MCF 10A (cell line): ENCODE data around the gene RSPH9. TPM values are rescaled to one million over a fixed set of nuclear protein-coding genes. Genes with fewer than 3 reads are reported as not detected.

Experiments used
- BruUV-seq: library from RNA; stranded (reverse); fragments of 400-500 nt; replicated peaks from 2 replicates; lab custom pipeline; 2021; lab: Mats Ljungman, UMichigan
- CTCF ChIA-PET: fragments of 300-600 bp; sonication (Branson Sonifier 250); formaldehyde crosslinking; extraction: SDS; loops from one replicate; lab custom pipeline; 2021; ENCODE audit warnings: antibody characterized with exemption, inconsistent platforms; lab: Yijun Ruan, JAX
- POLR2A ChIA-PET: fragments of 300-600, 350-650 bp; sonication (Branson Sonifier 250); formaldehyde crosslinking; extraction: SDS; loops from one replicate; lab custom pipeline; 2020; ENCODE audit warnings: antibody characterized with exemption, inconsistent platforms; lab: Yijun Ruan, JAX
- DNase-seq: peaks from one replicate; pipeline ENCODE4 v3.0.0-alpha.2; 2018; ENCODE audit not compliant: unreplicated experiment
- H3K27ac Mint-ChIP-seq: one replicate; pipeline ENCODE4 v1.8.0; 2022; ENCODE audit warnings: mild to moderate bottlenecking, low read depth, mixed read lengths; ENCODE audit not compliant: unreplicated experiment
- H3K27me3 Mint-ChIP-seq: one replicate; pipeline ENCODE4 v1.8.0; 2022; ENCODE audit warnings: mixed read lengths; ENCODE audit not compliant: insufficient read depth, unreplicated experiment
- H3K36me3 Mint-ChIP-seq: one replicate; pipeline ENCODE4 v1.8.0; 2022; ENCODE audit warnings: mild to moderate bottlenecking, moderate library complexity, mixed read lengths; ENCODE audit not compliant: insufficient read depth, unreplicated experiment
- H3K4me1 Mint-ChIP-seq: one replicate; pipeline ENCODE4 v1.8.0; 2022; ENCODE audit warnings: mixed read lengths; ENCODE audit not compliant: insufficient read depth, unreplicated experiment
- H3K4me3 Mint-ChIP-seq: one replicate; pipeline ENCODE4 v1.8.0; 2022; ENCODE audit warnings: mild to moderate bottlenecking, moderate library complexity, mixed read lengths; ENCODE audit not compliant: unreplicated experiment
- H3K9me3 Mint-ChIP-seq: one replicate; pipeline ENCODE4 v1.8.0; 2022; ENCODE audit warnings: mixed read lengths; ENCODE audit not compliant: unreplicated experiment
- intact Hi-C: fragments of 100-400 bp; cut with micrococcal nuclease; formaldehyde crosslinking; loops from 2 replicates; pipeline ENCODE4 v1.14.1; 2022
- total RNA-seq: library from RNA; stranded (reverse); gene quantifications from 2 replicates; pipeline ENCODE4 v1.2.3, GENCODE V29; 2022
- TF ChIP-seq, protein P1 (sequence below): fragments of 200-600 bp; IDR thresholded peaks from one replicate; pipeline ENCODE4 v1.8.0; 2022; ENCODE audit warnings: antibody characterized with exemption, mild to moderate bottlenecking; ENCODE audit not compliant: unreplicated experiment

Gene RSPH9
- total RNA-seq, 1 experiment from 2014 or later, result not detected

DNA sequence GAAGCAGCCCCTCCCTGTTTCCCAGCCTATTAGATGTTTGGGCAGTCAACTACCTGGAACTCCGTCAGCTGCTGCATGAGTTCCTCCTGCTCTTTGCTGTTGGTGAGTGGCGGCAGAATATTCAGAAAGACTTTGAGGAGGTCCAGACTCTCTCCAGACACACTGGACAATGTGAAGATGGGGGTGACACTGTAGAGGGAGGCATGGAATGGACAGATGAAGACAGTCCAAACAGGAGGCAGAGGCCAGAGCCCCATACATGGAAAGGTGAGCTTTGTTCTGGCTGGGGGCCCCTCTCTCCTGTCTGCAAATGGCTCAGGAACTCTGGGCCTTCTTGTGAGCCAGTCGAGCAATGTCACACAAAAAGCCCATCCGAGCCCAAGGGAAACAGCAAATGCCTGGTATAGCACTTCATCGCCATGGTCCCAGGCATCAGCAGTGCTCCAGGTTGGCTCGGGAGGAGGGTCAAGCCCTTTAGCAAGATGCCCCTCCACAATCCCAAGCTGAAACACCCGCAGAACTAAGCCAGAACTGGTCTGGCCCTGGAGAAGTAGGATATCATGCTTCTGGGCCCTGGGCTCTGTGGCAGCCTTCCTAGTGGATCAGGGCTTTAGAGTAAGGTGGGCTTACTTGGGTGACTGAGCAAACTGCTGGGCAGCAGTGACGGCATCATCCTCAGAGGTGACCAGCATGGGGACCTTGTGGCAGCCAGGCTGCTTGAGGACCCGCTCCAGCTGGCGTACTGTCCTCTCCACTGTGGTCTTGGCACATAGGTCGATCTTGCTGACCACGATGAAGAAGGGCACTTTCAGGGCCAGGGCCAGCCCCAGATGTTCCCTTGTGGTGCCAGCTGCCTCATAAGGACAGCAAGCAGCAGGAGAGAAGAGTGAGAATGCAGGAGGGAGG is 20.7 kb upstream of the RSPH9 start:
- CTCF ChIA-PET, result interaction anchor here (1.6 to 2.2 kb wide), 2 partner anchors 13 to 16 kb away, joined by 6 read pairs; no protein-coding TSS in a partner anchor
- BruUV-seq, result no TSS peak
- no peak for DNase-seq
- intact Hi-C loops, result no loop called here
- H3K36me3 Mint-ChIP-seq, result peaks cover 49% of the 10 kb centered on the region
- no peak overlapping the region for H3K4me3 Mint-ChIP-seq
- H3K27ac Mint-ChIP-seq, result peak overlapping the region; percentile 51
- no peaks in the 10 kb centered on the region for H3K9me3 Mint-ChIP-seq
- TF ChIP-seq, protein P1, sequence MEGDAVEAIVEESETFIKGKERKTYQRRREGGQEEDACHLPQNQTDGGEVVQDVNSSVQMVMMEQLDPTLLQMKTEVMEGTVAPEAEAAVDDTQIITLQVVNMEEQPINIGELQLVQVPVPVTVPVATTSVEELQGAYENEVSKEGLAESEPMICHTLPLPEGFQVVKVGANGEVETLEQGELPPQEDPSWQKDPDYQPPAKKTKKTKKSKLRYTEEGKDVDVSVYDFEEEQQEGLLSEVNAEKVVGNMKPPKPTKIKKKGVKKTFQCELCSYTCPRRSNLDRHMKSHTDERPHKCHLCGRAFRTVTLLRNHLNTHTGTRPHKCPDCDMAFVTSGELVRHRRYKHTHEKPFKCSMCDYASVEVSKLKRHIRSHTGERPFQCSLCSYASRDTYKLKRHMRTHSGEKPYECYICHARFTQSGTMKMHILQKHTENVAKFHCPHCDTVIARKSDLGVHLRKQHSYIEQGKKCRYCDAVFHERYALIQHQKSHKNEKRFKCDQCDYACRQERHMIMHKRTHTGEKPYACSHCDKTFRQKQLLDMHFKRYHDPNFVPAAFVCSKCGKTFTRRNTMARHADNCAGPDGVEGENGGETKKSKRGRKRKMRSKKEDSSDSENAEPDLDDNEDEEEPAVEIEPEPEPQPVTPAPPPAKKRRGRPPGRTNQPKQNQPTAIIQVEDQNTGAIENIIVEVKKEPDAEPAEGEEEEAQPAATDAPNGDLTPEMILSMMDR, result no peak
- no peaks in the 10 kb centered on the region for H3K27me3 Mint-ChIP-seq
- POLR2A ChIA-PET, result interaction anchor here (0.7 to 1.2 kb wide), 3 partner anchors 11 to 370 kb away, joined by 3 to 5 read pairs (median 3); no protein-coding TSS in a partner anchor
- H3K4me1 Mint-ChIP-seq, result peaks cover 34% of the 10 kb centered on the region

- no peak overlapping the region for H3K27ac Mint-ChIP-seq
- intact Hi-C loops, result no loop called here
- BruUV-seq, result no TSS peak
- ChIA-PET POLR2A (interaction anchor here (0.7 to 1.2 kb wide), 2 partner anchors 11 to 13 kb away, joined by 3 to 5 read pairs; no protein-coding TSS in a partner anchor), CTCF (interaction anchor here (1.6 to 2.2 kb wide), 2 partner anchors 14 to 17 kb away, joined by 6 read pairs; no protein-coding TSS in a partner anchor)
- H3K4me1 Mint-ChIP-seq, result peaks cover 34% of the 10 kb centered on the region
- H3K27me3 Mint-ChIP-seq, result no peaks in the 10 kb centered on the region
- no peaks in the 10 kb centered on the region for H3K9me3 Mint-ChIP-seq
- DNase-seq, result no peak
- peaks cover 49% of the 10 kb centered on the region for H3K36me3 Mint-ChIP-seq
- H3K4me3 Mint-ChIP-seq, result peak overlapping the region; percentile 30
- TF ChIP-seq, protein P1, result no peak
These were observed 20.0 kb upstream of the RSPH9 start for GRCh38 chr6:43624786-43625288.

- ChIA-PET POLR2A (interaction anchor here (0.6 to 3.0 kb wide), 7 partner anchors 7 to 50 kb away, joined by 3 to 13 read pairs (median 6); partner anchors contain the start of genes POLH and XPO5), CTCF (interaction anchor here (0.6 to 2.2 kb wide), 2 partner anchors 17 to 42 kb away, joined by 3 to 6 read pairs; no protein-coding TSS in a partner anchor)
- BruUV-seq, result no TSS peak
- peak overlapping the region; percentile 30 for H3K4me3 Mint-ChIP-seq
- no peak for DNase-seq
- TF ChIP-seq, protein P1, result no peak
- H3K9me3 Mint-ChIP-seq, result no peaks in the 10 kb centered on the region
- no peaks in the 10 kb centered on the region for H3K27me3 Mint-ChIP-seq
- intact Hi-C loops, result no loop called here
- H3K4me1 Mint-ChIP-seq, result peaks cover 34% of the 10 kb centered on the region
- no peak overlapping the region for H3K27ac Mint-ChIP-seq
- peaks cover 46% of the 10 kb centered on the region for H3K36me3 Mint-ChIP-seq
These were observed 19.3 kb upstream of the RSPH9 start for GRCh38 chr6:43625393-43625992.
